Superior temporal gyrus (tissue), 1 donor: ENCODE data around the gene NDUFA6.
"Not testable (repeated sequence)": the region's sequence is repeated elsewhere in the genome, so short reads cannot be mapped to it uniquely, and the experiment has no call there.

Experiments
- DNase-seq: peaks from one replicate; pipeline ENCODE4 v3.0.0-alpha.2; 2016; ENCODE audit errors: extremely low spot score

Gene NDUFA6

GRCh38 chr22:42112793-42113192 is 22.2 kb upstream of the NDUFA6 start:
- not testable (repeated sequence) for DNase-seq

- no peak for DNase-seq
Observed at GRCh38 chr22:42111798-42112197, 21.2 kb upstream of the NDUFA6 start.

GRCh38 chr22:42108848-42109247 is 18.3 kb upstream of the NDUFA6 start:
- no peak for DNase-seq

GRCh38 chr22:42104332-42104860 is 13.8 kb upstream of the NDUFA6 start:
- not testable (repeated sequence) for DNase-seq

GRCh38 chr22:42101199-42101598 is 10.6 kb upstream of the NDUFA6 start:
- DNase-seq = no peak

- DNase-seq = no peak
Observed at GRCh38 chr22:42091455-42091782, 847 bp upstream of the NDUFA6 start.

GRCh38 chr22:42086051-42086450 is 4.5 kb downstream of the NDUFA6 start:
- no peak for DNase-seq

GRCh38 chr22:42084874-42085273 is 5.7 kb downstream of the NDUFA6 start:
- DNase-seq = no peak

- no peak for DNase-seq
Observed at GRCh38 chr22:42083119-42083518, 7.5 kb downstream of the NDUFA6 start.

GRCh38 chr22:42080287-42080686 is 10.3 kb downstream of the NDUFA6 start:
- peak; percentile 81 for DNase-seq

- DNase-seq = peak; percentile 99
Observed at GRCh38 chr22:42079319-42080251, 11.0 kb downstream of the NDUFA6 start, which contains the start of gene SMDT1. SMDT1 (plus strand) TSS chr22:42079700; CDS start chr22:42079769, 69 bp downstream.

GRCh38 chr22:42078469-42079318 is 11.9 kb downstream of the NDUFA6 start:
- no peak for DNase-seq

GRCh38 chr22:42077486-42078125 is 13.0 kb downstream of the NDUFA6 start:
- DNase-seq = no peak

- DNase-seq = no peak
Observed at GRCh38 chr22:42076764-42077485, 13.6 kb downstream of the NDUFA6 start.

GRCh38 chr22:42074846-42075676 is 15.5 kb downstream of the NDUFA6 start:
- DNase-seq = no peak

GRCh38 chr22:42074132-42074811 is 16.3 kb downstream of the NDUFA6 start, which contains the start of gene PHETA2:
PHETA2 (plus strand) TSS chr22:42074248; CDS start chr22:42077294, 3,046 bp downstream.
- DNase-seq = no peak

- DNase-seq = no peak
Observed at GRCh38 chr22:42073621-42074041, 16.9 kb downstream of the NDUFA6 start.

GRCh38 chr22:42072606-42073330 is 17.8 kb downstream of the NDUFA6 start:
- no peak for DNase-seq

GRCh38 chr22:42071508-42071907 is 19.1 kb downstream of the NDUFA6 start:
- DNase-seq = not testable (repeated sequence)
